ENCODE measurements around the gene HMGXB3.

The HMGXB3 gene

DNA sequence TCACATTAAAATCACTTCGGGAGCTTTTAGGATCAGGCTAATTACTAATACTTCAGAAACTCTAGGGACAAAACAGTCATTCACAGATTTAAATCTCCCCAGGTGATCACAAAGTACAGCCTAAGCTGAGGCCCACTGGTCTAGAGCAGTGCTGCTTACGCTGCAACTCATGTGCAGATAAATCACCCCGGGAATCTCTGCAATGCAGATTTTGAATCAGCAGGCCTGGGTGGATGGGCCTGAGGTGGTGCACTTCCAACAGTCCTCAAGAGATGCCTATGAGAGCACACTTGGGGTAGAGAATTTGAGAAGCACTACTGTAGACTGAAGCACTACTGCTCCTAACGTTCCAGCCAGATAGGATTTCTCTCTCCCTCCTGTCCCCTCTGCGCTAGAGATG is 57.5 kb downstream of the HMGXB3 start:
- no peaks in the 10 kb centered on the region for H3K27me3 Mint-ChIP-seq (ENCODE audit: low read depth)
- DNase-seq (ENCODE audit: low spot score): no peak
- H3K36me3 Mint-ChIP-seq (ENCODE audit: low read depth): peaks cover 10% of the 10 kb centered on the region
- H3K4me3 Mint-ChIP-seq: no peak overlapping the region
- no peaks in the 10 kb centered on the region for H3K9me3 Mint-ChIP-seq
- H3K4me1 Mint-ChIP-seq (ENCODE audit: low read depth): peaks cover 3% of the 10 kb centered on the region
- H3K27ac Mint-ChIP-seq: no peak overlapping the region

DNA sequence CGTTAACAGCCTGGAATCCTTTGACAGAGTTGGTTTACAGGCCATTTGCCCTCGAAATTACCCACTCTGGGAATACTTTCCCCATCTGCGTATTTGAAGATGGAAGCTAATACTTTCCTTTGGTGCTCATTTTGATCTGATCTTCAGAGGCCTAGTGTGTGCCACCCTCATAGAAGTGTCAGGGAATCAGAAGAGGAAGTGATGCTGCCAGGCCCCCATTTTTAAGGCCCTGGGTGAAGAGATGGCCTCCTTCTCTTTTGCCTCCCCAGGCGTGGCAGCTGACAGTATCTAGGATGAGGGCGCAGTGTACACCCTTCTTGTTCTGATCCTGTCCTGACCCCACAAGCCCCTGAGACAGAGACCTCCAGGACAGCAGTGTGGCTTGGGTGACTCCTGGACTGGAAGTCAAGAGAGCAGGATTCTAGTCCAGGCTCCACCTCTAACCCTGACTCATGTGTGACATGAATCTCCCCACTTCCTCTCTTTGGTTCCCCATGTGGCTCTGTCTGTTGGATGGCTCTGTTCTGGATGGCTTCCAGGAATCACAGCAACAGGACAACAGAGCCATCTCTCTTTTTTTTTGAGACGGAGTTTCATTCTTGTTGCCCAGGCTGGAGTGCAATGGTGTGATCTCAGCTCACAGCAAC is 58.1 kb downstream of the HMGXB3 start:
- Mint-ChIP-seq H3K27me3 (ENCODE audit: low read depth) (no peaks in the 10 kb centered on the region), H3K36me3 (ENCODE audit: low read depth) (peaks cover 4% of the 10 kb centered on the region), H3K4me3 (no peak overlapping the region), H3K9me3 (no peaks in the 10 kb centered on the region), H3K27ac (peak overlapping the region; percentile 5), H3K4me1 (ENCODE audit: low read depth) (peaks cover 3% of the 10 kb centered on the region)
- no peak for DNase-seq (ENCODE audit: low spot score)

DNA sequence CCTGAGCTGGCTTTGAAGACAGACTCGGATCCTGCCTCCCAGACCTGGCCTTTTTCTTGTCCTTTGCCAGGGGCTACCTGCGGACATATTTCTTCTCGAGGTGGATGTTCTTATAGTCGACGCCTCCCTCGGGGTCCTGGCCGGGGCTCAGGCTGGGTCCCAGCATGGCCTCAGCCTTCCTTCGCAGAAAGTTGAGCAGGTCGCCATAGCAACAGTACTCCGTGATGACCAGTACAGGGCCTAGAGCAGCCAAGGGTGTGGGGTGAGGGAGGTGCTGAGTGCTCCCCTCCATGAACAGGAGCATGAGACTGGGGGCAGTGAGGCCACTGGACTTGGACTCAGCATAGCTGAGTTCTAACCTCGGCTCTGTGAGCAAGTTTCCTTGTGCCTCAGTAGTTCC is 59.1 kb downstream of the HMGXB3 start:
- DNase-seq (ENCODE audit: low spot score): no peak
- no peaks in the 10 kb centered on the region for H3K9me3 Mint-ChIP-seq
- H3K27ac Mint-ChIP-seq: no peak overlapping the region
- H3K4me3 Mint-ChIP-seq: no peak overlapping the region
- H3K27me3 Mint-ChIP-seq (ENCODE audit: low read depth): no peaks in the 10 kb centered on the region
- peaks cover 3% of the 10 kb centered on the region for H3K4me1 Mint-ChIP-seq (ENCODE audit: low read depth)
- H3K36me3 Mint-ChIP-seq (ENCODE audit: low read depth): peaks cover 1% of the 10 kb centered on the region

DNA sequence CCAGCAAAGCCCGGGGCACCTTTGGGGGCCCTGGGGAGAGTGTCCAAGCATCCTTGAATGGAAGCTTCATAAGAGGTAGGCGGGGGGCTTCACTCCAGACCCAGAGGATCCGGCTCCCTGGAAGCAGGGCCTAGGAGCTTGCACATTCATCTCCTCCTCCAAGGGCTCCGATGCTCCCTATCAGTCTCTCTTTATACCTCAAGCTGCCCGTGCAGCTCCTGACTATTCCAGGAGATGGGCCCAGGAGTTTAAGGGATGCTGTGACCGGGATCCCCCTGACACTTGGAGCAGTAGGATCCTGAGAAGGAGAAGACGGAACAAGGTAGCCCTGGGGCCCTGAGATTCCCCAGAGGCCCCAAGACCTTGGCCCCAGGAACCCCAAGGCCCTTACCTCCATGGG is 59.9 kb downstream of the HMGXB3 start:
- DNase-seq (ENCODE audit: low spot score): no peak
- H3K27ac Mint-ChIP-seq: no peak overlapping the region
- H3K27me3 Mint-ChIP-seq (ENCODE audit: low read depth): no peaks in the 10 kb centered on the region
- H3K9me3 Mint-ChIP-seq: no peaks in the 10 kb centered on the region
- H3K4me3 Mint-ChIP-seq: no peak overlapping the region
- H3K4me1 Mint-ChIP-seq (ENCODE audit: low read depth): peaks cover 3% of the 10 kb centered on the region
- H3K36me3 Mint-ChIP-seq (ENCODE audit: low read depth): peaks cover 1% of the 10 kb centered on the region

DNA sequence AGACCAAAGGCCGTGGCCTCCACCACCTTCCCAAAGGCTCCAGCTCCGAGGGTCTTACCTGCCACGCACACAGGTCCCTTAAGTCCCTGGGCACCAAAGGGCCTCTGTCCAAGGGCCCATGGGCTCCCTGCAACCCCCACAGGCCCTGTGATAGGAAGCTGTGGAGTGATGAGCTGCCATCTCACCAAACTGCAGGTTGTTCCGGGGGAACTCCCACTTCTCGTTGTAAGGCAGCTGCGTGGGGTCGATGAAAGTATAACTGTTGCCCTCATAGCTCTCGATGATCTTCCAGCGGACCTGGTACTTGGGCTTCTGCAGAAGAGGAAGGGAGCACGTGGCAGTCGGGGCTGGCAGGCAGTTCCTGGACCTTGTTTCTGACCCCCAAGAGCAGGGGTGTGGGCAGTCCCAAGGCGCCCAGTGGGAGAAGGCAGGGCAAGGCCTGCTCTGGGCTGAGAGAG is 61.0 kb downstream of the HMGXB3 start:
- H3K4me1 Mint-ChIP-seq (ENCODE audit: low read depth): peaks cover 6% of the 10 kb centered on the region
- DNase-seq (ENCODE audit: low spot score): no peak
- no peak overlapping the region for H3K4me3 Mint-ChIP-seq
- no peak overlapping the region for H3K27ac Mint-ChIP-seq
- no peaks in the 10 kb centered on the region for H3K9me3 Mint-ChIP-seq
- no peaks in the 10 kb centered on the region for H3K36me3 Mint-ChIP-seq (ENCODE audit: low read depth)
- no peaks in the 10 kb centered on the region for H3K27me3 Mint-ChIP-seq (ENCODE audit: low read depth)

DNA sequence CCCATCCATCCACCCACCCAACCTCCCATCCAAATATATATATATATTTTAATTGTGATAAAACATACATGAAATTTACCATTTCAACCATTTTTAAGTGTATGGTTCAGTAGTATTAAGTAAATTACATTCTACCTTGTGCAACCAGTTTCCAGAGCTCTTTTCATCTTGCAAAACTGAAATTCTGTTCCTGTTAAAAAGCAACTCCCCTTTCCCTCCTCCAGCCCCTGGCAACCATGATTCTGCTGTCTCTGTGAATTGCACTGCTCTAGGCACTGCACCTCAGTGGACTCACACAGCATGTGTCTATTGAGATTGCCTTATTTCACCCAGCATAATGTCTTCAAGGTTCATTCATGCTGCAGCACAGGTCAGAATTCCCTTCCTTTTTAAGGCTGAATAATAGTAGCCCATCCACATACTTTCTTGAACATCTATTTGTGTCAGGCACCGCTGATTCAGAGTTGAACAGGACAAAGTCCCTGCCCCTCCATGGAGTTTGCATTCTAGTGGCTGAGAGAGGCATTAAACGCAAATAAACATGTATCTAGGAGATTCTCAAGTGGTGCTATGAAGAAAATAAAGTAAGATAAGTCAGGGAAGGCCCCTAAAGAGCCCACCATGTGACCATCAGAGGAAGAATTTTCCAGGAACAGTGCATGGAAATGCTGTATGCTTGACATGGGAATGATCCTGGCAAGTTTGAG is 61.8 kb downstream of the HMGXB3 start:
- Mint-ChIP-seq H3K4me1 (ENCODE audit: low read depth) (peaks cover 12% of the 10 kb centered on the region), H3K9me3 (no peaks in the 10 kb centered on the region), H3K27me3 (ENCODE audit: low read depth) (peaks cover 3% of the 10 kb centered on the region), H3K27ac (no peak overlapping the region), H3K36me3 (ENCODE audit: low read depth) (no peaks in the 10 kb centered on the region), H3K4me3 (no peak overlapping the region)
- DNase-seq (ENCODE audit: low spot score): no peak

DNA sequence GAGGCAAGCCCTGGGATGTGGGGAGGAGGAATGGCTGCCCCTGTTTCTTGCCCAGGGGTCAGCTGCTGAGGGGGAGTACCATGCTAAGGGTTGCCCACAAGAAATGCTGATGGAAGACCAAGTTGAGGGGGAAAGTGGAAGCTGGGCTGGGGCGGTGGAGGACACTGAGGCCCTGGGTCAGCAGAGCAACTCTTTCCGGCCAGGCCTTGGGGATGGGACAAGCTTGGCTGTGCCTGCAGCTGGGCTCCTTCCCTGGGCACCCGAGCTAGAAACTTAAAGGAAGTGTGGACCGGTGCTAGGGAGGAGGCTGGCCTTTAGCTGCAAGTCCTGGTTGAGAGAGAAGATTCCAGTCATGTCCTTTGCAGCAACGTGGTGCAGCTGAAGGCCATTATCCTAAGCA is 63.1 kb downstream of the HMGXB3 start:
- Mint-ChIP-seq H3K4me1 (ENCODE audit: low read depth) (peaks cover 15% of the 10 kb centered on the region), H3K27me3 (ENCODE audit: low read depth) (peaks cover 3% of the 10 kb centered on the region), H3K36me3 (ENCODE audit: low read depth) (no peaks in the 10 kb centered on the region), H3K9me3 (no peaks in the 10 kb centered on the region), H3K27ac (no peak overlapping the region), H3K4me3 (no peak overlapping the region)
- no peak for DNase-seq (ENCODE audit: low spot score)

DNA sequence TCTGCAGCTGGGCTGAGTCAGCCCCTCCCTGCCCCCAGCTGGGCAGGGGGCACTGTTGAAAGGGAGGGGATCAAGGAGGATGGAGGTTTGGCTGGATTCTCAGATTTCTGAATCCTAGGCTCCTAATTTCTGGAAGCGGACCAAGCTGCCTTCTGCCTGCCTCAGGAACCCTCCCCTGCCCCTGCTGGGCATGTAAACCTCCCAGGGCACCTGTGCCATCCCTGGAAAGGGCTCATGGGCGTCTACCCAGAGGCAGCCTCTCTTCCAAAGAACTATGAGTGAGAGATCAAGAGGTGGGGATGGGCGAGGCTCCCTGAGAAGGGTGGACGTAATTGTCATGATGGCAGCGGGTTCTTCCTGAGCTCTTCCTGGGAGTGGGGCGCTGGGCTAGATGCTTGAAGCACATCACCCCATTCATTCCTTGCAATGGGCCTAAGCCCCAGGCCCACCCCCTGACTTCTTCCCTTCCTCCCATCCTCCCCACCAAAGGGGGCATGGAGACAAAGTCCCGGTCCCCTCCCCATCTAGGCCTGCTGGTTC is 64.2 kb downstream of the HMGXB3 start:
- Mint-ChIP-seq H3K4me3 (no peak overlapping the region), H3K27ac (no peak overlapping the region), H3K27me3 (ENCODE audit: low read depth) (peaks cover 3% of the 10 kb centered on the region), H3K9me3 (no peaks in the 10 kb centered on the region), H3K4me1 (ENCODE audit: low read depth) (peaks cover 17% of the 10 kb centered on the region), H3K36me3 (ENCODE audit: low read depth) (no peaks in the 10 kb centered on the region)
- DNase-seq (ENCODE audit: low spot score): no peak

DNA sequence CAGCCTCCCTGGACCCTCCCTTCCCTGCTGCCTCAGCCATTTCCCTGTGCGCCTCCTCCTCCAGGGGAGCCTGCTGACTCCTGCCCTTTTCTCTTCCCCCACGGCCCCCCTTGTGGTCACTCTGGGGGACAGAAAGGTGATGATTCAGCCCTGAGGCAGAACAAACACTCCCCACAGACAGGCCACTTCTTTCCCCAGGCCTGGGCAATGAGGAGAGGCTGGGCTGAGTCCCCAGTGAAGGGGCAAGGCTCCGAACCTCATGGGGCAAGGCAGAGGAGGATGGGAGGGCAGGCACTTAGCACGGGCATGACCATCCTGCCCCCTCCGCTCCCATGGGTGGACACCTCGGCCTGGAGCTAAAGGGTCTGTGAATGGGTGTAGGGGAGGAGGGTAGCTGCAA is 64.8 kb downstream of the HMGXB3 start:
- H3K27ac Mint-ChIP-seq: no peak overlapping the region
- H3K4me3 Mint-ChIP-seq: no peak overlapping the region
- peaks cover 17% of the 10 kb centered on the region for H3K4me1 Mint-ChIP-seq (ENCODE audit: low read depth)
- H3K9me3 Mint-ChIP-seq: no peaks in the 10 kb centered on the region
- peaks cover 3% of the 10 kb centered on the region for H3K27me3 Mint-ChIP-seq (ENCODE audit: low read depth)
- DNase-seq (ENCODE audit: low spot score): no peak
- H3K36me3 Mint-ChIP-seq (ENCODE audit: low read depth): no peaks in the 10 kb centered on the region

DNA sequence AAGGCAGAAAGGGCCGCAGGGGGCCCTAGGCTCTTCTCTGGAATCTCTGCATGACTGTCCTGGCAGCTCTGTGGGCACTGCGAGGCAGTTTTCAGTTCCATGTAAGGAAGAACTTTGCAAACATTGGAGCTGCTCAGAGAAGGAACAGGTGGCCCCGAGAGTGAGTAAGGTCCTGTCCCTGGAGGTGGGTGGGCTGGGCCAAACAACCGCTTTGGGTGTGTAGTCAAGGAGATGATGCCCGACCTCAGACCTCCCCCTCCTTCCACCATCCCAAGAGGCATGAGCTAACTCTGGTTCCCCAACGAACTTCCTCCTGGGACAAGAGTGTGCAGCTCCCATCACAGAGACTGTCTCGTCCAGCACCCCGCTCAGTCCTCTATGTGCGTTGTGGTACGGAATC is 65.3 kb downstream of the HMGXB3 start:
- H3K27me3 Mint-ChIP-seq (ENCODE audit: low read depth): peaks cover 3% of the 10 kb centered on the region
- H3K36me3 Mint-ChIP-seq (ENCODE audit: low read depth): no peaks in the 10 kb centered on the region
- no peak overlapping the region for H3K4me3 Mint-ChIP-seq
- no peak for DNase-seq (ENCODE audit: low spot score)
- no peaks in the 10 kb centered on the region for H3K9me3 Mint-ChIP-seq
- no peak overlapping the region for H3K27ac Mint-ChIP-seq
- peaks cover 17% of the 10 kb centered on the region for H3K4me1 Mint-ChIP-seq (ENCODE audit: low read depth)

DNA sequence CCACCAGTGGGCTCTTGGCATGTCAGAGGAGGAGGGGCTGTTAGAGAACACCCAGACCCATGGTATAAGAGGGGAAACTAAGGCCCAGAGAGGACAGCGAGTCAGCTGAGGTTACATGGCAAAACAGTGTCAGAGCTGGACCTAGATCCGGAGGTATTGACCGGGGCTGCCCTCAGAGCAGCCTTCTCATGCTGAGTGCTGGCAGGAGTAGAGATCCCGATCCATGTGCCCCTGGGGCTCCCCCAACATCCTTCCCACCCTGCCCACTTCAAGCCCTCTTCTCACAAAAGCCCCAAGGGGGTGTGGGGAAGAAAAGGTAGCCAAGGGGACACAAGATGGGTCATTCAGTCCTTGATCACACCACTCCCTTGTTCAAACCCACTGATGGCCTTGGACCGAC is 65.9 kb downstream of the HMGXB3 start:
- H3K4me3 Mint-ChIP-seq: peak overlapping the region; percentile 41
- peaks cover 17% of the 10 kb centered on the region for H3K4me1 Mint-ChIP-seq (ENCODE audit: low read depth)
- DNase-seq (ENCODE audit: low spot score): no peak
- no peaks in the 10 kb centered on the region for H3K9me3 Mint-ChIP-seq
- no peaks in the 10 kb centered on the region for H3K36me3 Mint-ChIP-seq (ENCODE audit: low read depth)
- no peak overlapping the region for H3K27ac Mint-ChIP-seq
- peaks cover 3% of the 10 kb centered on the region for H3K27me3 Mint-ChIP-seq (ENCODE audit: low read depth)

DNA sequence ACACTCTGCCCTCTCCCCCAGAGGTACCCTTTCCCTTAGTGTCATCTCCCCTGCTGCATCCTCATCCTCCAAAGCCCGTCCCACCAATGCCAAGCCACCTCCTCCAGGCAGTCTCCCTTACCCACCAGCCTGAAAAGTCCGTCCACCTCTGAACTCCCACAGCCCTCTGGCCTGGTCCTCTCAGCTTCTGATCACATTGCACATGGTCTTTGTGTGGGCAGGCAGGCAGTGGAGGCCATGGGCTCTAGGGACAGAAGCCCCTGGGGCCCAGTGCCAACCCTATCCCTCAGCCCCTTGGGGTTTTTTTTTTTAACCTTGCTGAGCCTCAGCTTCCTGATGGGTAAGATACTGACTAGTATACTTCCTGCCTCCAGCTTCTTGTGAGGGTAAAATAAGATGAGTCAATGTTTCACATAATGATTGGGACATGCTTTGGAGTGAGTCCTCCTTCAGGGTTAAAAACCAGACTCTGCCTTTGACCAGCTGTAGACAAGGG is 66.4 kb downstream of the HMGXB3 start:
- peak; percentile 28 for DNase-seq (ENCODE audit: low spot score)
- H3K4me1 Mint-ChIP-seq (ENCODE audit: low read depth): peaks cover 17% of the 10 kb centered on the region
- H3K4me3 Mint-ChIP-seq: peak overlapping the region; percentile 41
- H3K36me3 Mint-ChIP-seq (ENCODE audit: low read depth): no peaks in the 10 kb centered on the region
- no peaks in the 10 kb centered on the region for H3K9me3 Mint-ChIP-seq
- H3K27ac Mint-ChIP-seq: peak overlapping the region; percentile 22
- peaks cover 3% of the 10 kb centered on the region for H3K27me3 Mint-ChIP-seq (ENCODE audit: low read depth)

DNA sequence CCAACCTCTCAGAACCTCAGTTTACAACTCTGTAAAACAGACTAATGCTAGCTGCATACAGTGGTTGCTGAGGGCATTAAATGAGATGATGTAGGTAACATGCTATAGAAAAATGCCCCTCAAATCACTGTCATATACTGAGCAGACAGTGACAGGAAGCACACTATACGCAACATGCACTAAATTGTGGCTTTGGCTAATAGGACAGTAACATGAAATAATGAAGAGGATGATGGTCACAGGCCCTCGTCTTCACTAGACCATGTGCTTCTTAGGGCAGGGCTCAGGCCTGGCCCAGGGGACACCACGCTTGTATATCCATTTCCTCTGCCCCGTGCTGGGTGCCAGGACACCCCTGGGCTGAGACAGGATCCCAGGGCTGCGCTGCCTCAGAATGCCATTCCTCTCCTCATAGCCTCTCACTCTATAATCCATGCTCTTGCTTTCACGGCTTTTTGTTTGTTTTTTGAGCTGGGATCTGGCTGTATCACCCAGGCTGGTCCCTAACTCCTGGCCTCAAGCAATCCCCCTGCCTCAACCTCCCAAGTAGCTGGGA is 66.9 kb downstream of the HMGXB3 start:
- no peak for DNase-seq (ENCODE audit: low spot score)
- H3K27ac Mint-ChIP-seq: peak overlapping the region; percentile 22
- peak overlapping the region; percentile 41 for H3K4me3 Mint-ChIP-seq
- peaks cover 17% of the 10 kb centered on the region for H3K4me1 Mint-ChIP-seq (ENCODE audit: low read depth)
- H3K27me3 Mint-ChIP-seq (ENCODE audit: low read depth): peaks cover 3% of the 10 kb centered on the region
- H3K36me3 Mint-ChIP-seq (ENCODE audit: low read depth): no peaks in the 10 kb centered on the region
- no peaks in the 10 kb centered on the region for H3K9me3 Mint-ChIP-seq

DNA sequence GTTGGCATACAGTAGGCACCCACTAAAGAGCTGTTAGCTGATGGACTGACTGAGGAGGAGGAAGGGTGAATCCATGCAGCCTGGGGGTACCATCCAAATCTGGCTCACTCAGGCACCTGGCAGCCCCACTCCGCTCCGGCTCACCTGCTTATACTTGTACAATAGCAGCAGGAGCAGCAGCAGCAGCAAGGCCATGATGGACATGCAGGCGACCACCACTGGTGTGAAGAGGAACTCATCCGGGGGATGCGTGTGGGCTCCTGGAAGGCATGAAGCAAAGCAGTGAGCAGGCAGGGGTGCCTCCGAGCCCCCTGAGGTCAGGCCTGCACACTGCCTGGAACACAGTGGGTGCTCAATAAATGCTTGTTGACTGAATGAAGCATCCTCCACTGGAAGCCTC is 67.5 kb downstream of the HMGXB3 start:
- peaks cover 17% of the 10 kb centered on the region for H3K4me1 Mint-ChIP-seq (ENCODE audit: low read depth)
- no peak for DNase-seq (ENCODE audit: low spot score)
- no peak overlapping the region for H3K4me3 Mint-ChIP-seq
- H3K27ac Mint-ChIP-seq: no peak overlapping the region
- peaks cover 3% of the 10 kb centered on the region for H3K27me3 Mint-ChIP-seq (ENCODE audit: low read depth)
- H3K36me3 Mint-ChIP-seq (ENCODE audit: low read depth): no peaks in the 10 kb centered on the region
- no peaks in the 10 kb centered on the region for H3K9me3 Mint-ChIP-seq

Measured in T-helper 2 cell treated with Interferon-gamma antibody and Interleukin-4, amounts not matched to agents 5 μg/mL and 100 μg/mL, for 36 hours (primary cell).